Esophagus (tissue), 2 donors: ENCODE data around the gene CDC37L1. TPM values are rescaled to one million over a fixed set of nuclear protein-coding genes. Genes with fewer than 3 reads are reported as not detected.

Source experiments
- H3K27ac ChIP-seq, 2 donors: one replicate each; pipeline ENCODE4 v1.5.1; 2013; ENCODE audit warnings: low read depth in 2 of 2, mild to moderate bottlenecking in 2 of 2, inconsistent platforms in 1 of 2, low read length in 1 of 2, moderate library complexity in 1 of 2
- H3K27me3 ChIP-seq, 2 donors: one replicate each; pipeline ENCODE4 v1.6.1; 2013; ENCODE audit warnings: low read length in 2 of 2, control low read depth in 1 of 2, mild to moderate bottlenecking in 1 of 2; ENCODE audit not compliant: insufficient read depth in 2 of 2, control insufficient read depth in 1 of 2
- H3K36me3 ChIP-seq, 2 donors: one replicate each; pipeline ENCODE4 v1.6.1; 2013; ENCODE audit warnings: low read length in 1 of 2; ENCODE audit not compliant: control insufficient read depth in 2 of 2, insufficient read depth in 2 of 2
- H3K4me1 ChIP-seq, 2 donors: one replicate each; pipeline ENCODE4 v1.6.1; 2013; ENCODE audit warnings: low read length in 1 of 2; ENCODE audit not compliant: control insufficient read depth in 2 of 2, insufficient read depth in 2 of 2
- H3K4me3 ChIP-seq, 2 donors: one replicate each; pipeline ENCODE4 v1.5.1; 2013; ENCODE audit warnings: low read length in 2 of 2, mild to moderate bottlenecking in 2 of 2, low read depth in 1 of 2, moderate library complexity in 1 of 2
- H3K9me3 ChIP-seq, 2 donors: one replicate each; pipeline ENCODE4 v1.6.1; 2013; ENCODE audit warnings: mild to moderate bottlenecking in 2 of 2, low read depth in 1 of 2, low read length in 1 of 2, moderate library complexity in 1 of 2; ENCODE audit not compliant: control insufficient read depth in 2 of 2, insufficient read depth in 1 of 2
- WGBS, 2 donors: extraction: QIAGEN DNeasy Blood & Tissue Kit; methylation state at CpG; one replicate each; pipeline ENCODE4 v1.1.7; 2013; 5-methylcytosine and 5-hydroxymethylcytosine counted together
- polyA plus RNA-seq, 2 donors: library from polyadenylated mRNA; stranded (reverse); fragments of 200-250 nt; gene quantifications; one replicate each; pipeline ENCODE4 v1.2.3, GENCODE V29; 2013
- donor health status: healthy with polysubstance abuse.
- donor health status: Bipolar disorder and iron deficiency.

CDC37L1 gene
- polyA plus RNA-seq, 2 donors, result 6.1 to 9.5 TPM

DNA sequence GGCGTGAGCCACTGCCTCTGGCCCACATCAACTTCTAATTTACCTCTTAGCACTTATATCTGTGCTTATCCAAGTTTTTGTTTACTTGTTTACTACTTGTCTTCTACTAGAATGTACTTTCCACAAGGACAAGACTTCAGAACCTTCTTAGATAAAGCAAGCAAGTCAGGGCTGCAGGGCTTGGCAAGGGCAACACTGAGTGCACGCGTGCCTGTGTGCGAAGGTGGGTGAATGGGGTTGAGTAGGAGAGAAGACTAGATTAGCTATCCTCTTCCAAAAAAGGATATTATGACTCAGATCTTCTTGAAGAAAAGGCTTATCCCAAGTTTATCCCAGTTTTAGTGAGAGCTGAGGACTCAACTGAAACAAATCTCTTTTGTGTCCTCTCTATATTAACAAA lies 42.4 kb downstream of the CDC37L1 start:
- no peaks in the 10 kb centered on the region for H3K9me3 ChIP-seq
- H3K4me1 ChIP-seq, result no peaks in the 10 kb centered on the region
- H3K36me3 ChIP-seq, result peaks cover 11 to 27% of the 10 kb centered on the region in 2 donors
- 84 to 96% methylated on average over 4 of the region's 4 CpGs for WGBS, 2 donors
- no peak overlapping the region for H3K4me3 ChIP-seq
- no peaks in the 10 kb centered on the region for H3K27me3 ChIP-seq
- no peak overlapping the region for H3K27ac ChIP-seq

DNA sequence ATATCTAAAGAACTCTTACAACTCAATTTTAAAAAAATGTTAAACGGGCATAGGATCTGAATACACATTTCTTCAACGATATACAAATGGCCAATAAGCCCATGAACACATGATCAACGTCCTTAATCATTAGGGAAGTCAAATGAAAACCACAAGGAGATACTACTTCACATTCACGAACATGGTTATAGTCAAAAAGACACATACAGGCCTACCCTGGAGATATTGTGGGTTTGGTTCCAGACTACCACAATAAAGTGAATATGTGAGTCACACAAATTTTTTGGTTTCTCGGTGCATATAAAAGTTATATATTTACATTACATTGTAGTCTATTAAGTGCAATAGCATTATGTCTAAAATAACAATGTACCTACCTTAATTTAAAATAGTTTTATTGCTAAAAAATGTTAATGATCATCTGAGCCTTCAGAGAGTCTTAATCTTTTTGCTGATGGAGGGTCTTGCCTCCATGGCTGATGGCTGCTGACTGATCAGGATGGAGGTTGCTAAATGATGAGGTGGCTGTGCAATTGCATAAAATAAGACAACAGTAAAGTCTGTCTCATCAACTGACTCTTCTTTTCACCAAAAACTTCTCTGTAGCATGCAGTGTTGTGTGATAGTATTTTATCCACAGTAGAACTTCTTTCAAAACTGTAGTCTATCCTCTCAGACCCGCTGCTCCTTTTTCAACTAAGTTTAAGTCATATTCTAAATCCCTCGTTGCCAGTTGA lies 46.5 kb downstream of the CDC37L1 start:
- Histone ChIP-seq H3K9me3 (no peaks in the 10 kb centered on the region), H3K4me3 (no peak overlapping the region), H3K36me3 (peaks cover 0 to 5% of the 10 kb centered on the region in 2 donors), H3K27me3 (no peaks in the 10 kb centered on the region), H3K4me1 (no peaks in the 10 kb centered on the region), H3K27ac (no peak overlapping the region)
- WGBS, 2 donors, result 79% methylated on average over 7 of the region's 7 CpGs

DNA sequence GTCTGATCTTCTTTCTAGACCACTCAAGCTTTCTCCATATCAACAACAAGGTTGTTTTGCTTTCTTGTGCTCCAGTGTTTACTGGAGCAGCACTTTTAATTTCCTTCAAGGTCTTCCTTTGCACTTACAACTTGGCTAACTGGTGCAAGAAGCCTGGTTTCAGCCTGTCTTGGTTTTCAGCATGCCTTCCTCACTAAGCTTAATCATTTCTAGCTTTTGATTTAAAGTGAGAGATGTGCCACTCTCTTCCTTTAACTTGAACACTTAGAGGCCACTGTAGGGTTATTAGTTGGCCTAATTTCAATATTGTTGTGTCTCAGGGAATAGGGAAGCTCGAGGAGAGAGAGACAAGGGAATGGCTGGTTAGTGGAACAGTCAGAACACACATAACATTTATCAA lies 48.2 kb downstream of the CDC37L1 start:
- H3K9me3 ChIP-seq, result no peaks in the 10 kb centered on the region
- 50 to 65% methylated on average over 1 of the region's 1 CpG for WGBS, 2 donors
- no peak overlapping the region for H3K4me3 ChIP-seq
- H3K27me3 ChIP-seq, result no peaks in the 10 kb centered on the region
- no peaks in the 10 kb centered on the region for H3K4me1 ChIP-seq
- no peaks in the 10 kb centered on the region for H3K36me3 ChIP-seq
- H3K27ac ChIP-seq, result no peak overlapping the region

DNA sequence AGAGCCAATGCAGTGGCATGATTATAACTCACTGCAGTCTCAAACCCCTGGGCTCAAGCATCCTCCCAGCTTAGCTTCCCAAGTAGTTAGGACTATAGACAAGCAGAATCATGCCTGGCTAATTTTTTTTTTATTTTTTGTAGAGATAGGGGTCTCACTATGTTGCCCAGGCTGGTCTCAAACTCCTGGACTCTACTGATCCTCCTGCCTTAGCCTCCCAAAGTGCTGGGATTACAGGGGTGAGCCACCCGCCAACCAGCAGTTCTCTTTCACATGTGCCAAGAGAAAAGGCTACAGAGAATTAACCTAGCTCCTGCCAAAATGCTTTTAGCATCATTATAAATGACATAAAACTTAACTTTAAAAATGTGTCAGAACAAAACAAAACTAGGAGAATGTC lies 53.5 kb downstream of the CDC37L1 start:
- H3K27me3 ChIP-seq, result no peaks in the 10 kb centered on the region
- 98 to 100% methylated on average over 1 of the region's 1 CpG for WGBS, 2 donors
- no peak overlapping the region for H3K4me3 ChIP-seq
- H3K27ac ChIP-seq, result no peak overlapping the region
- no peaks in the 10 kb centered on the region for H3K9me3 ChIP-seq
- H3K4me1 ChIP-seq, result peaks cover 0 to 2% of the 10 kb centered on the region in 2 donors
- H3K36me3 ChIP-seq, result no peaks in the 10 kb centered on the region

DNA sequence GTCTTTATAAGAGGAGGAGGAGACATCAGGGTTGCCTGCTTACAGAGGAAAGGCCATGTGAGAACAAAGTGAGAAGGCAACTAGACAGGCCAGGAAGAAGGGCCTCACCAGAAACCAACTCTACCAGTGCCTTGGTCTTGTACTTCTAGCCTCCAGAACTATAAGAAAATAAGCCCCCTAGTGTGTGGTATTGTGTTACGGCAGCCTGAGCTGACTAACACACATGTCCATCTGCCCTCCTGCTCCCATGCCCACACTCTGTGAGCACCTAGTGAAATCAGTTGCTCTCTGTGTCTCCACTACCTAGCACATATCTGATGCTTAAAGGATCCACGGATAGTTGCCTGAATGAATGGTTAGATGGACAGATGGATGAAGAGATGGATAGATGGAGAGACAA lies 54.8 kb downstream of the CDC37L1 start:
- no peak overlapping the region for H3K27ac ChIP-seq
- H3K36me3 ChIP-seq, result no peaks in the 10 kb centered on the region
- peaks cover 2 to 5% of the 10 kb centered on the region in 2 donors for H3K4me1 ChIP-seq
- WGBS, 2 donors, result 87 to 96% methylated on average over 2 of the region's 2 CpGs
- H3K9me3 ChIP-seq, result no peaks in the 10 kb centered on the region
- H3K27me3 ChIP-seq, result no peaks in the 10 kb centered on the region
- no peak overlapping the region for H3K4me3 ChIP-seq

DNA sequence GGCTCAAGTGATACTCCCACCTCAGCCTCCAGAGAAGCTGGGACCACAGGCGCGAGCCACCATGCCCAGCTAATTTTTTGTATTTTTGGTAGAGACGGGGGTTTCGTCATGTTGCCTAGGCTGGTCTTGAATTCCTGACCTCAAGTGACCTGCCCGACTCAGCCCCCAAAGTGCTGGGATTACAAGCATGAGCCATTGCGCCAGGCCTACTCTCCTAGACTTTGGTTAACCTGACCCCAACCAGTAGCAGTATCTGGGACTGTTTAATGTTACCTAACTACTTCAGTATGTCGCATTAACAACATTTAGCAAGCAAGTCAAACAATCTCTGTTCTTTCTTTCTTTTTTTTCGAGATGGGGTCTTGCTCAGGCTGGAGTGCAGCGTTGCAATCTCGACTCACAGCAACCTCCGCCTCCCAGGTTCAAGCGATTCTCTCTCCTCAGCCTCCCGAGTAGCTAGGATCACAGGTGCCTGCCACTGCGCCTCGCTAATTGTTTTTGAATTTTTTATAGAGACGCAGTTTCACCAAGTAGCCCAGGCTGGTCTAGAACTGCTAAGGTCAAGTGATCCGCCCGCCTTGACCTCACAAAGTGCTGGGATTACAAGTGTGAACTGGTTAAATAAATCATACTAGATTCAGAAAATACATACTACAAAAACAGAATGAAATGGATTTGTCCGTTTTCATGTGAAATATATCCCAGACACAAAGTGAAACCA lies 59.7 kb downstream of the CDC37L1 start:
- Histone ChIP-seq H3K27ac (peak overlapping the region in 1 of 2 donors; percentile 43), H3K4me1 (peaks cover 0 to 7% of the 10 kb centered on the region in 2 donors), H3K36me3 (no peaks in the 10 kb centered on the region), H3K9me3 (no peaks in the 10 kb centered on the region), H3K4me3 (peak overlapping the region; percentile 30 to 93), H3K27me3 (no peaks in the 10 kb centered on the region)
- WGBS, 2 donors, result 82 to 86% methylated on average over 19 of the region's 19 CpGs

DNA sequence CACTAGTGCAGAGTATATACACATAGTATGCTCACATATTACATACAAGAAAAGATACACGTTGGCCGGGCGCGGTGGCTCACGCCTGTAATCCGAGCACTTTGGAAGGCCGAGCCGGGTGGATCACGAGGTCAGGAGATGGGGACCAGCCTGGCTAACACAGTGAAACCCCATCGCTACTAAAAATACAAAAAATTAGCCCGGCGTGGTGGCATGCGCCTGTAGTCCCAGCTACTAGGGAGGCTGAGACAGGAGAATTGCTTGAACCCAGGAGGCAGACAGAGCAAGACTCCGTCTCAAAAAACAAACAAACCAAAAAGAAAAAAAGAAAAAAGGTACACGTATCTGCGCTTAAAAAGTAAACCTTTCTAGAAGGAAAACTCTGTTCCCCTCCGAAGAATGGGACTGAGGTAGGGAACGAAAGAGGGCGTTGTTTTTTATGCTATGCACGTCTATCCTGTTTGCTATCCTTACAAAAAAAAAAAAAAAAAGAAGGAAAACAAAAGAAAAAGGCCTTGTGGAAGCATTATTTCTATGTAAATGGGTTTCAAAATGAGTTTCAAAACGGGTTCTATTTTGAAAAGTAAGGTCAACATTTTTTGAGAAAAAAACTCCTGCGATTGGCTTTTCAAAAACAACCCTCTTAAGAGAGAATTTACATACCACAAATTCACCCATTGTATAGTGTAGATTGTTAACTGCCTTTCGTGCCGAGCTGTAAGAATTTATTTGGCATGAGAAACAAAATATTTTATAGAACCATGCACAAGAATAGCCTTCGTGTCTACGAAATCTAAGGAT lies 60.4 kb downstream of the CDC37L1 start:
- WGBS, 2 donors, result 29% methylated on average over 26 of the region's 26 CpGs

DNA sequence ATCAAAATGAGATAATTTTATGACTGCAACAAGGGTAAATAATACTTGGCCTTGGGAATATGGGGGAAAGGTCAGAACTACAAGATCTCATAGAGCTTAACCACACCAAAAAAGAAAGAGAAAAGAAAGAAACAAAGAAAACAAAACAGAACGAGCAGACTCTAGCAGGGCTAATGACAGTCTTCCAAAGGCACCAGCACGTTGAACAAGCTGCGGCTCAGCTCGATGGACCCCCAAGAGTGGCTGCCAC lies 60.9 kb downstream of the CDC37L1 start:
- Histone ChIP-seq H3K36me3 (no peaks in the 10 kb centered on the region), H3K27me3 (no peaks in the 10 kb centered on the region), H3K9me3 (no peaks in the 10 kb centered on the region), H3K4me3 (peak overlapping the region; percentile 92 to 93), H3K4me1 (peaks cover 0 to 7% of the 10 kb centered on the region in 2 donors), H3K27ac (peak overlapping the region; percentile 97 to 99)
- WGBS, 2 donors, result 0% methylated on average over 4 of the region's 4 CpGs

More for the DNA sequence above, 60.4 kb downstream of the CDC37L1 start:
- Histone ChIP-seq H3K4me3 (peak overlapping the region; percentile 30 to 93), H3K27me3 (no peaks in the 10 kb centered on the region), H3K36me3 (no peaks in the 10 kb centered on the region), H3K4me1 (peaks cover 0 to 7% of the 10 kb centered on the region in 2 donors), H3K27ac (peak overlapping the region; percentile 68 to 97), H3K9me3 (no peaks in the 10 kb centered on the region)

DNA sequence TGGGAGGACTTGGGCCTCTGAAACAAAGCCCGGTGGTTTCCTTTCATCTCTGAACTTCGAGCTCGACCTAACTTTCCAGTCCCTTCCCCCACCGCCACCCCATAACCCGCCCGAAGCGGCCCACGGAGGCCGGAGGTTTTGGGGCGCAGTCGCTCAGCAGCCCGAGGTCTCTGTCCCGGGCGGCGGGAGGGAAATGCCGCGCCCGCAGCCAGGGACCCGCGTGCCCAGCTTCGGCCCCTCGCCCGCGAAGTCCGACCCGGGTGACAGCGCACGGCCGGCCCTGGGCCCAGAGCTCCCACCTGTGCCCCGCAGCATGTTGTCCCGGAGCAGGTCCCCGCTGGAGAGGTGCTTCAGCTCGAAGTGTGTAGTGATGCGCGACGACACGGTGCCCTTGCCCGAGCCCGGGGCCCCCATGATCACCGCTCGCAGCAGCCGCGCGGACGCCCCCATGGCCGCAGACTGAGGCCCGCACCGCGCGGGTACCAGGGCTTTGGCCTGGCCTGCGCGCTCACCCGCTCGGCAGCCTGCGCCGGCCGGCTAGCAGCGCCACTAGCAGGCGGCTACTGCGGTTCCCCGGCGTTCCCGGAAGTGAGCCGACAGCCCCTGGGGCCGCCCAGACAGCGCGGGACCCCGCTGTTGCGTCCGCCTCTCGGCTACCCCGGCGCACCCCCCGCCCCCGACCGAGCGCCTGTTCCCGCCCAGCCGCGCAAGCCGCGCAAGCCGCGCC lies 61.4 kb downstream of the CDC37L1 start, which contains the start of gene AK3:
AK3 (minus strand) TSS at position 565 of the 727 bp plus-strand sequence; CDS start at position 450, 115 bp downstream.
- Histone ChIP-seq H3K9me3 (no peaks in the 10 kb centered on the region), H3K27ac (peak within 1 kb of the TSS; percentile 97 to 99), H3K4me1 (peaks cover 0 to 7% of the 10 kb centered on the region in 2 donors), H3K4me3 (peak within 1 kb of the TSS; percentile 92 to 93), H3K27me3 (no peaks in the 10 kb centered on the region), H3K36me3 (no peaks in the 10 kb centered on the region)
- 0% methylated on average over 48 to 84 of the region's 84 CpGs for WGBS, 2 donors
